ENCODE data around the gene SELL.

Gene SELL

GRCh38 chr1:169653873-169654272 is 57.5 kb downstream of the SELL start:
- TF ChIP-seq ZNF274 (IDR thresholded peaks at IDR 0.05; ENCODE audit: low read depth, low read length): no peak

DNA sequence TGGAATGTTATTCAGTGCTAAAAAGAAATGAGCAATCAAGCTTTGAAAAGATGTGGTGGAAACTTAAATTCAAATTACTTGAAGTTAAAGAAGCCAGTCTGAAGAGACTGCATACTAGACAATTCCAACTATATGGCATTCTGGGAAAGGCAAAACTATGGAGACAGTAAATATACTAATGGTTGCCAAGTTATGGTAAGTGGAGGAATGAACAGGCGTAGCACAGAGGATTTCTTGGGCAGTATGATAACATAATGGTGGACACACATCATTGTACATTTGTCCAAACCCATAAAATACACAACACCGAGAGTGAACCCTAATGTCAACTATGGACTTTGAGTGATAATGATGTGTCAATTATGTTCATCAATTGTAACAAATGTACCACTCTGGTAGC is 60.4 kb downstream of the SELL start:
- no peak for TF ChIP-seq ZNF274 (IDR thresholded peaks at IDR 0.05; ENCODE audit: low read depth, low read length)

More at GRCh38 chr1:169653873-169654272, 57.5 kb downstream of the SELL start:
- H3K4me3 ChIP-seq (ENCODE audit: low read length): no peak overlapping the region

GRCh38 chr1:169650551-169650950 is 60.9 kb downstream of the SELL start:
- H3K4me3 ChIP-seq (ENCODE audit: low read length): no peak overlapping the region
- TF ChIP-seq ZNF274 (IDR thresholded peaks at IDR 0.05; ENCODE audit: low read depth, low read length): no peak

More for the DNA sequence above, 60.4 kb downstream of the SELL start:
- H3K4me3 ChIP-seq (ENCODE audit: low read length): no peak overlapping the region

DNA sequence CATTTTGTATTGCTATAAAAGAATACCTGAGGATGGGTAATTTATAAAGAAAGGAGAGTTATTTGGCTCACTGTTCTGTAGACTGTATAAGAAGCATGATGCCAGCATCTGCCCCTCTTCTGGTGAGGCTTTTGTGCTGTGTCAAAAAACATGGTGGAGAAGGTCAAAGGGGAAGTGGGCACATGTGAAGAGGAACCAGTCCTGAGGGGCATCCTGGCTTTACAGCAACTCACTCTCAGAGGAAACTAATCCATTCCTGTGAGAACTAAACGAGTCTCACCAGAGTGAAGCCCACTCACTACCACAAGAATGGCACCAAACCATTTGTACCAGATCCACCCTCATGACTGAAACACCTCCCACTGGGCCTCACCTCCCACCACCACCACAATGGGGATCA is 62.7 kb downstream of the SELL start:
- H3K4me3 ChIP-seq (ENCODE audit: low read length): no peak overlapping the region
- TF ChIP-seq ZNF274 (IDR thresholded peaks at IDR 0.05; ENCODE audit: low read depth, low read length): no peak

DNA sequence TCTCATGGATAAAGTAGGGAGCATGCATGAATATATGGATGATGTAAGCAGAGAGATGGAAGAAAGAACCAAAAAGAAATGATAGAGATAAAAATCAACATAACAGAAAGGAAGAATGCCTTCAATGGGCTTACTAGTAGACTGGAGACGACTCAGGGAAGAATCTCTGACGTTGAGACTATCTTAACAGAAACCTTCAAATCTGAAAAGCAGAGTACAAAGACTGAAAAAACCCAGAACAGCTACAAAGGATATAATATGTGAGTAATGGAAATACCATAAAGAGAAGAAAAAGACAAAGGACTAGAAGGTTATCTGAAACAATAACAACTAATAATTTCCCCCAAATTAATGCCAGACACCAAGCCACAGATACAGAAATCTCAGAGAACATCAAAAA is 63.2 kb downstream of the SELL start:
- H3K4me3 ChIP-seq (ENCODE audit: low read length): no peak overlapping the region
- TF ChIP-seq ZNF274 (IDR thresholded peaks at IDR 0.05; ENCODE audit: low read depth, low read length): no peak

- TF ChIP-seq ZNF274 (IDR thresholded peaks at IDR 0.05; ENCODE audit: low read depth, low read length): no peak
- no peak overlapping the region for H3K4me3 ChIP-seq (ENCODE audit: low read length)
These were observed 63.9 kb downstream of the SELL start for GRCh38 chr1:169647512-169647911.

- no peak overlapping the region for H3K4me3 ChIP-seq (ENCODE audit: low read length)
- no peak for TF ChIP-seq ZNF274 (IDR thresholded peaks at IDR 0.05; ENCODE audit: low read depth, low read length)
These were observed 67.1 kb downstream of the SELL start for GRCh38 chr1:169644297-169644696.
